Hematopoietic multipotent progenitor cell treated with erythropoietin and hydrocortisone succinate and interleukin-3 and kit ligand, for 6 days (in vitro differentiated cells): ENCODE measurements around the gene HUS1.
"Not testable (repeated sequence)": the region's sequence is repeated elsewhere in the genome, so short reads cannot be mapped to it uniquely, and the experiment has no call there.

Experiments
- DNase-seq: peaks from one replicate; pipeline ENCODE4 v3.0.0-alpha.2; 2015

HUS1 gene

GRCh38 chr7:47943676-47944474 is 35.5 kb downstream of the HUS1 start:
- no peak for DNase-seq

DNA sequence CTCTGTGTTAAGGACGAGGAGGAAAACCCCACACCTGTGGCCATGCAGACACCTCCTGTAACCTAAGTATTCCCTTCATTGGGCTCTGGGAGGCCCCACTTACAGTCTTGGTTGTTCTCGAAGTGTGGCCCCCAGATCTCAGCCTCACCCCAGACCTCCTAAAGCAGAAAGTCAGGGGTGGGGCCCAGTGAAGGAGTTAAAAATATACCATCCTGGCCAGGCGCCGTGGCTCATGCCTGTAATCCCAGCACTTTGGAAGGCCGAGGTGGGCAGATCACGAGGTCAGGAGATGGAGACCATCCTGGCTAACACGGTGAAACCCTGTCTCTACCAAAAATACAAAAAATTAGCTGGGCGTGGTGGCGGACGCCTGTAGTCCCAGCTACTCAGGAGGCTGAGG is 36.8 kb downstream of the HUS1 start:
- not testable (repeated sequence) for DNase-seq

- DNase-seq, result no peak
These were observed 37.3 kb downstream of the HUS1 start for GRCh38 chr7:47942132-47942531.

GRCh38 chr7:47941136-47941844 is 38.1 kb downstream of the HUS1 start:
- no peak for DNase-seq

DNA sequence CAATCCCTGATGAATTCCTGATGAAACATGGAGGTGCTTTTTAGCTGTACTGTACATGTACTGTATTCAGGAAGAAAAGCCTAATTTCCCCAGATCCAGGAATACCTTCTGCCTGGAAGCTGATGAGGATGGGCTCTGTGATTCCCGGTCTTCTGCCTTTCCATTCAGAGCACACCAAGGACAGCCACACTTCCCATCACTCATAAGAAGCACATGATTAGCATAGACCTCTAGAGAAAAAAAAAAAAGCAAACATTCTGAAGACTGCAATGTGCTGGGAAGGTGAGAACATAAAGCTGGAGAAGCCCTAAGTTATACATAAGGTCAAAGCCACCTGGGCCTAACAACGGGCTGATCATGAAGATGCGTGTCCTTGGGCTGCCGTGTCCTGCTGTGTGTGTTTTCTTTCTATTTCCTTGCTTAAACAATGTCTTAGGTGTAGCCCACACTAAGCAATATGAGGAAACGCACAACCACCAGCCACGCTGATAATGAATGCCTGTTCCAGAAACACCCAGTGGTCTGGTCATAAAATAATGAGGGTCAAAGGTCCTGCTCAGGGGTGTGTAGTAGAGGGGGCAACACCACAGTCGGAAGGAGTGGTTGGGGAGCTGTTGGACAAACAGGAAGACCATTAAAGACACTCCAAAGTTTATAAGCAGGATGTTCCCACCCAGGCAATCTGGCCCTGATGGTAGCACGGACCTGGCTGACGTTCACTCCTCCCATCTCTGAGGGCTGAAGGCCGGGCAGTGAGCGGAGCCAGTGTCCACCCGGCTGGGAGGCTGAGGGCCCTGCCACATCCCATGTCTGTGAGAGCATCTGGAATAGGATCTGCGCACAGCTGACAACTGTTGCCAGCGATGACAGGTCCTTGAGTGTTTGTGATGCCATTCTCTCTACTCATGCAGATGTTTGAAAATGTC is 39.1 kb downstream of the HUS1 start:
- no peak for DNase-seq

GRCh38 chr7:47939425-47940036 is 39.9 kb downstream of the HUS1 start:
- DNase-seq, result no peak

DNA sequence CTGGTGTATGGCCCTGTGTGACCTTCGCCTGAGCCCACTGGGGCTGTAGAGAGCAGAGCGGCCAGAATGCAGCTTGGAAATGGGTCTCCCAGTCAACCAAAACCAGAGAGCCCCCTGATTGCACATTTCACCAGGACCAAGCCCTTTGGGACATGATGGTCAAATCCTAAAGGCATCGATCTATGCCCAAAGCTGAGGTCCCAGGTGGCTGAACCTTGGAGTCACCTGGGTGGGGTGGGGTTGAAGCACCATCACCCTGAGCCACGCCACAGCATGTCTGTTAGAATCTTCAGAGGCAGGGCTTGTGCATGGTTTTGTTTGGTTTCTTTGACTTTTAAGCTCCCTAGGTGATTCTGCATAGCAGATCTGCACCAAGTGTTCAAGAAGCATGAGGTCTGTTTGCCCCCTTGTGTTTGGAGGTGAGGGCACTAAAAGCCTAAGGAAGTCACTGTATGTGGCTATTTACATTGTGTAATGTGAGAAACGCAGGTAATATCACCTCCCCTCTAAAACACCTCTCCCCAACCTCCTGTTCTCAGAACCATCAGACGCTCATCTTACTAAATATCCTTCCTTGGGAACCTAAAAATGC is 40.7 kb downstream of the HUS1 start:
- no peak for DNase-seq

DNA sequence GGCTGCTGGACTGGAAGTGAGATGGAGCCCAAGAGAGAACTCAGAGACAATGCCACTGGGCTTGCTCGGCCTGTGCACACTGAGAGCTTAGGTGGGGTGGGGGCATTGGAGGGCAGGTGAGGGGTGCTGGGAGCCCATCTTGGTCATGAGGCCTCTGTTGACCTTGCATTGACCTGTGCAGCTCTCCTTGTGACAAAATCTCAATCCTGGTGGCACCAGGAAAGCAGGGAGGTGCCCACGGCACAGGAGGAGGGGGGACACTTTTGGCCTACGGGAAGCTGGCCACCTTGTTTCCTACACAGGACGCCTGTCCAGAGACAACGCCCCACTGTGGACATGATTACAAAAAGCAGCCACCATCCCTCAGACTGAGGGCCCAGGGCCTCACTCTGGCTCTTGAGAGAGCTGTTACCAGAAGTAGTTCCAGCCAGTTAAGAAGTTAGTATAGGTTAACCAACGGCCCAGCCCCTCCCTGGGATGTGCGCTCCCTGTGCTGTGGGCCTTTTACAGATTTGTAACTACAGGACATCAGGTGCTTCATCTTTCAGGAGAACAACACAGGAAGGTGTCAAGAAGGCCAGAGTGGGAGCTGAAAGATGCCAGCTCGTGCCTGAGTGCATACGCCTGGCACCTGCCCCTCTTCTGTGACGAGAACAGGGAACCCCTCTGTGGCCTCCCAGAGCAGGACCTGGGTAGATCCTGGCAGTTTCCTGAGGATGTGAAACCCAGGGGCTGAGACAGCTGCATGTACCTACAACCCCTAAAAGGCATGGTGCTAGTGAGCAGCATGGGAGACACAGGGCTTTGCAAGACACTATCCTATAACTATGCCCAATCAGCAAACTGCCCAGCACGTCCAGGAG is 41.5 kb downstream of the HUS1 start:
- DNase-seq, result no peak

GRCh38 chr7:47937065-47937687 is 42.2 kb downstream of the HUS1 start:
- no peak for DNase-seq

DNA sequence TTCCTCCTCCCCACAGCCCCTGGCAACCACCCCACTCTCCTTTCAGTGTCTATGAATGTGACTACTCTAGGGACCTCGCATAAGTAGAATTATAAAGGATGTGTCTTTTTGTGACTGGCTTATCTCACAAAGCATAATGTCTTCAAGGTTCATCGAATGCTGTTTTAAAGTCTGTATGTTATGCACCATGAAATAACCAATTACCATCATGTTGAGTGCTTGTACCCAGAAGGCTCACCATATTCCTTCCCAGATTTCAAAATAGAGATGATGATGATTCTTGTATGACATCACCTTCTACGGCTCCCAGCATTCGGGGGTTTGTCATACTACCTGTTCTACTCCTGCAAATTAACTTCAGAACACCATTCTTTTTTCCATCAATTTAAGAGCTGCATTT is 43.1 kb downstream of the HUS1 start:
- DNase-seq, result no peak

DNA sequence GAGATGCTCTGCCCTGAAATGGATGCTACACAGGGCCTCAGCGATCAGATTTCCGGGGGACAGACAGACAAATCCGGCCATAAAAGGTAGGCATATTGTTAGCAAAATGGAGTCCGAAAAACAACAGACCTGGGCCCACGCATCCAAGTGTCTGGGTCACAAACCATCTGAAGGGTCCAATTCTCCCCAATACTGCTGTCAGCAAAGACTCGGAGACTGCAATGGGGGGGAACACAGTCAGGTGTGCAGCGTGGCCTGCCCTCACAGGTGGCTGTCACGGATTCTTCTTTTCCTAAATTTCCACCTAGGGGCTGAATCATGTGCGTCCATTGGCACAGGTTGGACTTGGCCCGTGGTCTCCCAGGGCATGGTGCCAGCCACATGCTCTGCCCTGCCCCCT is 44.1 kb downstream of the HUS1 start:
- DNase-seq, result no peak

DNA sequence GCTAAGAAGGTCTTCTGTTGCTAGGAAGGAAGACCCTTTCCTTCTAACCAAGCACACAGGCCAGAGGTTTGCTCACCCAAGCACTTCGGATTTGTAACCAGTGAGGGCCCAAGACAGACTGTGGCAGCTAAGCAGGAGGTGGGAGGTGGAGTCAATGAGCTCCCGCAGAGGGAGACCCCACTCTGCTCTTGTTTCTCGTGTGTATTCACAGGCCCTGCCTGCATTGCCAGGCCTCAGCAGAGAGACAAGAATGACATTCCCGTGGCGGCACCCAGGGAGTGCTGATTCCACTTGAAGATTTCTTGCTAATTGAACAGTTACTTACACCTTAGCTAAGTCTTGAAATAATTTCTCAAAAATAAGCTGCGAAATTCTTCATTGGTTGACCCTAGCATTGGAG is 44.6 kb downstream of the HUS1 start:
- DNase-seq, result no peak

DNA sequence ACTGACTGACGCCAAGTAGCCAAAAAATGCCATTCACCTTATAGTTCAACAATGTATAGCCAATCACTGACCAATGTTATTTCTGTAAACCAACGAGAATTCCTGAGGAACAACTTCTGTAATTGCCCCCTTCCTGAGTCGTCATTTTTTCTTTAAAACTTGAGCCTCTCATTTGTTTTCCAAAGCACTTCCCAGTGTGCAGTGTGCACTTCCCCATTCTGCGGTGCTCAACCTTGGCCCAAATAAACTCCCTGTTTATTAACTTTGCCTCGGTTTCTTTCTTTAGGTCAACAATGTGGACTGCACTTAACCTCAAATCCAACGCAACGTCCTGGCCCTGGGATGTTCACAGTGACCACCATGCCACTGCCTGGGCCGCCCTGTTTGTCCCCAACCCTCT is 46.2 kb downstream of the HUS1 start:
- no peak for DNase-seq

DNA sequence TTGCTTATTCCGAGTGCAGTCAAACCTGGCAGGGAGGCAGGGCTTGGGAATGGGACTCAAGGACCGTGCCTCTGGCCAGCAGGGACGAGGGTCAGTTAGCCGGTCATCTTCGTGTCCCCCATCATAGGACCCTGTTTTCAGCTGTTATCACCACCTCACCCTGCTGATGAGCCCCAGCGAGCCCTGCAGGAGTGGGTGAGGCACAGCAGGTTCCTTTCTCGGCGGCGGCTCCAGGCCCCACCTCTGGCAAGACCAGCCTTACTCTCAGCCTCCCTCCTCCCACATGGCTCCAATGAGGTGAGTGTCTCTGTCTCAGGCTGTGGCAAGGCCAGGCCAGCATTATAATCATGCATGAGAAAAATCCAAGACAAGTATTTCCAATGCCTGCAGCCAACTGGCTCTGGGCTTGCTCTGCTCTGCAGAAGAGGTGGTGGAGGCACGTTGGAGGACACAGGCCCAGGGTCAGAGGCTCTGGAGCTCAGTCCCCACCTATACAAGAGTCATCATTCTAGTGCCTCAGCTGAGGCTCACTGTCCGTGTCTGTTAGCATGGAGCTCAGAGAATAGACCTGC is 46.9 kb downstream of the HUS1 start:
- DNase-seq, result no peak

GRCh38 chr7:47932016-47932415 is 47.4 kb downstream of the HUS1 start:
- no peak for DNase-seq

- DNase-seq, result no peak
These were observed 48.1 kb downstream of the HUS1 start for GRCh38 chr7:47931005-47932004.

DNA sequence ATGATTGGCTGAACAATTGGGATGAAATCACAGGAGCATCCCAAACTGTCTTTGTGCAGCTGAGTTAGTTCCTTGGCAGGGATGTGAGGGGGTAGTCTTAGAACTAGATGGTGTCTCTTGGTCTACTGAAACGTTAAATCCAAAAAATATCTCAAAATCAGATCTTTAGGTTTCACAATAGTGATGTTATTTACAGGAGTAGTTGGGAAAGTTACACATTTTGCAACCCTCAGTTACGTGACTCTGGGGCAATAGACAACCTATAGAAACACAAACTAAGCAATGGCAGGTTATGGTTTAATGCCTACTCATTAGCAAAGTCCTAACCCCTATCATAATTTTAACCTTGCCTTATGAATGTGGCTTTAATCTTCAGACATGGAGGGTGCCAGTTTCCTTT is 55.1 kb downstream of the HUS1 start:
- no peak for DNase-seq

DNA sequence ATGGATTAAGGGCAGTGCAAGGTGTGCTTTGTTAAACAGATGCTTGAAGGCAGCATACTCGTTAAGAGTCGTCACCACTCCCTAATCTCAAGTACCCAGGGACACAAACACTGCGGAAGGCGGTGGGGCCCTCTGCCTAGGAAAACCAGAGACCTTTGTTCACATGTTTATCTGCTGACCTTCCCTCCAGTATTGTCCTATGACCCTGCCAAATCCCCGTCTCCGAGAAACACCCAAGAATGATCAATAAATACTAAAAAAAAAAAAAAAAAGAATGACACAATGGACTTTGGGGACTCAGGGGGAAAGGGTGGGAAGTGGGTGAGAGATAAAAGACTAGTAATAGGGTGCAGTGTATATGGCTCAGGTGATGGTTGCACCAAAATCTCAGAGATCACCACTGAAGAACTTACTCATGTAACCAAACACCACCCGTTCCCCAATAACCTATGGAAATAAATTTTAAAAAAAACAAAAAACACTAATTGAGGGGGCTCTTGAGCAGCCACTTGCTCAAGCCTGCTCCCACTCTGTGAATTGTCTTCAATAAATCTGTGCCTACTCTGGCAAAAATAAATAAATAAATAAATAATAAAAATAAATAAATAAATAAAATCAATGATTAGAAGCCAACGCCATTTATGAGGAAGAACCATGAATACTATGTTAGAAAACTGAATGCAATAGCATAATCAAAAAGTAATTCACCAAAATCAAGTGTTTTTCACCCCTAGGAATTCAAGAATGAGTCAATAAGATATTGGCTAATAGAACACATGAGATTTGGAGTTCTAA is 56.1 kb downstream of the HUS1 start:
- DNase-seq, result not testable (repeated sequence)
